UCSD-AML1 (cell line): Measurements from ENCODE around the gene HK3.

Source experiments
- DNase-seq: peaks from one replicate; lab custom pipeline; 2025; ENCODE audit not compliant: unreplicated experiment; lab: John Stamatoyannopoulos, UW

HK3 gene

GRCh38 chr5:176851380-176851779, 47.8 kb downstream of the HK3 start:
- no peak for DNase-seq

GRCh38 chr5:176850371-176851245, 48.5 kb downstream of the HK3 start:
- DNase-seq = no peak

GRCh38 chr5:176849611-176850227, 49.4 kb downstream of the HK3 start:
- no peak for DNase-seq

- DNase-seq = no peak
These were observed 50.5 kb downstream of the HK3 start for GRCh38 chr5:176848651-176849050.

GRCh38 chr5:176847726-176848290, 51.3 kb downstream of the HK3 start:
- no peak for DNase-seq

- no peak for DNase-seq
These were observed 52.0 kb downstream of the HK3 start for GRCh38 chr5:176847148-176847547.

GRCh38 chr5:176846335-176847140, 52.6 kb downstream of the HK3 start:
- DNase-seq = no peak

GRCh38 chr5:176845392-176845713, 53.8 kb downstream of the HK3 start:
- DNase-seq = no peak

GRCh38 chr5:176844706-176845391, 54.3 kb downstream of the HK3 start:
- DNase-seq = no peak

- no peak for DNase-seq
These were observed 54.9 kb downstream of the HK3 start for GRCh38 chr5:176844281-176844680.

GRCh38 chr5:176843673-176844072, 55.5 kb downstream of the HK3 start:
- DNase-seq = no peak

GRCh38 chr5:176837707-176838115, 61.4 kb downstream of the HK3 start:
- peak; percentile 87 for DNase-seq

- DNase-seq = no peak
These were observed 62.1 kb downstream of the HK3 start for GRCh38 chr5:176836811-176837706.

GRCh38 chr5:176835918-176836317, 63.2 kb downstream of the HK3 start:
- DNase-seq = no peak

- no peak for DNase-seq
These were observed 65.9 kb downstream of the HK3 start for GRCh38 chr5:176833286-176833685.

GRCh38 chr5:176832162-176832561, 67.0 kb downstream of the HK3 start:
- no peak for DNase-seq

GRCh38 chr5:176831425-176831824, 67.7 kb downstream of the HK3 start:
- no peak for DNase-seq

- DNase-seq = no peak
These were observed 68.1 kb downstream of the HK3 start for GRCh38 chr5:176830995-176831423.
